AG04450 (cell line): ENCODE results near the gene WDPCP. TPM values are rescaled to one million over a fixed set of nuclear protein-coding genes. Genes with fewer than 3 reads are reported as not detected.

Experiments
- CTCF ChIA-PET: fragments of 300-600, 350-600 bp; formaldehyde crosslinking; extraction: SDS; loops from one replicate; lab custom pipeline; 2022; ENCODE audit warnings: antibody characterized with exemption, inconsistent platforms; lab: Charles Lee
- POLR2A ChIA-PET: fragments of 350-600 bp; formaldehyde crosslinking; extraction: SDS; loops from one replicate; lab custom pipeline; 2021; ENCODE audit warnings: antibody characterized with exemption, inconsistent platforms; lab: Yijun Ruan, JAX
- DNase-seq: peaks from one replicate; pipeline ENCODE4 v3.0.0-alpha.2; 2011; ENCODE audit warnings: low read depth, low spot score
- H3K27ac ChIP-seq: one replicate; pipeline ENCODE4 v1.5.1; 2012; ENCODE audit warnings: low read depth, low read length, control low read depth
- H3K27me3 ChIP-seq: one replicate; pipeline ENCODE4 v1.6.0; 2012; ENCODE audit warnings: low read length; ENCODE audit not compliant: control insufficient read depth, insufficient read depth
- H3K4me3 ChIP-seq: 2 replicates; pipeline ENCODE4 v1.5.1; 2011; ENCODE audit warnings: mild to moderate bottlenecking, low read depth, low read length, control low read depth
- H3K9me3 ChIP-seq: 2 replicates; pipeline ENCODE4 v1.5.1; 2012; ENCODE audit warnings: low read length; ENCODE audit not compliant: control insufficient read depth, insufficient read depth
- CTCF ChIP-seq: IDR thresholded peaks from 2 replicates; pipeline ENCODE4 v1.5.1; 2011; ENCODE audit warnings: low read depth, low read length, control low read depth, inconsistent platforms
- polyA plus RNA-seq: library from polyadenylated mRNA; depleted of rRNA; stranded (reverse); fragments of >200 nt; gene quantifications from 2 replicates; pipeline ENCODE4 v1.2.3, GENCODE V29; 2011

Gene WDPCP
- polyA plus RNA-seq, 1 experiment: 4.7 TPM

GRCh38 chr2:63425606-63426005 is 162.7 kb downstream of the WDPCP start:
- no peaks in the 10 kb centered on the region for H3K9me3 ChIP-seq
- CTCF ChIA-PET: interaction anchor here (0.9 to 2.2 kb wide), 3 partner anchors 12 to 27 kb away, joined by 3 to 14 read pairs (median 10); no protein-coding TSS in a partner anchor
- no peaks in the 10 kb centered on the region for H3K27me3 ChIP-seq
- no peak for DNase-seq
- POLR2A ChIA-PET: no interaction called here
- H3K4me3 ChIP-seq: no peak overlapping the region
- no peak for TF ChIP-seq CTCF
- no peak overlapping the region for H3K27ac ChIP-seq

- Histone ChIP-seq H3K27ac (no peak overlapping the region), H3K4me3 (no peak overlapping the region), H3K27me3 (no peaks in the 10 kb centered on the region), H3K9me3 (no peaks in the 10 kb centered on the region)
- TF ChIP-seq CTCF: no peak
- ChIA-PET POLR2A (no interaction called here), CTCF (interaction anchor here (0.7 to 2.2 kb wide), 5 partner anchors 8 to 1234 kb away, joined by 3 to 14 read pairs (median 10); no protein-coding TSS in a partner anchor)
- DNase-seq: no peak
These were observed 163.2 kb downstream of the WDPCP start for GRCh38 chr2:63425079-63425416.

GRCh38 chr2:63424329-63425078 is 163.8 kb downstream of the WDPCP start:
- Histone ChIP-seq H3K4me3 (no peak overlapping the region), H3K9me3 (no peaks in the 10 kb centered on the region), H3K27ac (no peak overlapping the region), H3K27me3 (no peaks in the 10 kb centered on the region)
- POLR2A ChIA-PET: no interaction called here
- CTCF ChIA-PET: interaction anchor here (0.7 to 2.2 kb wide), 5 partner anchors 9 to 1234 kb away, joined by 3 to 14 read pairs (median 10); no protein-coding TSS in a partner anchor
- TF ChIP-seq CTCF: peak; percentile 49
- no peak for DNase-seq

GRCh38 chr2:63422556-63422955 is 165.7 kb downstream of the WDPCP start:
- DNase-seq: no peak
- ChIA-PET POLR2A (no interaction called here), CTCF (interaction anchor here (1.3 kb wide), 1 partner anchor 343 kb away, joined by 3 read pairs; no protein-coding TSS in a partner anchor)
- no peak overlapping the region for H3K27ac ChIP-seq
- no peaks in the 10 kb centered on the region for H3K9me3 ChIP-seq
- H3K27me3 ChIP-seq: no peaks in the 10 kb centered on the region
- no peak overlapping the region for H3K4me3 ChIP-seq
- TF ChIP-seq CTCF: no peak

GRCh38 chr2:63408530-63408929 is 179.7 kb downstream of the WDPCP start:
- no peak overlapping the region for H3K4me3 ChIP-seq
- DNase-seq: no peak
- H3K27ac ChIP-seq: no peak overlapping the region
- no peaks in the 10 kb centered on the region for H3K27me3 ChIP-seq
- ChIA-PET POLR2A (no interaction called here), CTCF (no interaction called here)
- TF ChIP-seq CTCF: no peak
- no peaks in the 10 kb centered on the region for H3K9me3 ChIP-seq
